SK-N-MC (cell line): Measurements from ENCODE around the gene GMFB.

Experiments
- EZH2 ChIP-seq: fragments of 200-600 bp; sonication (generic); IDR thresholded peaks from one replicate; pipeline ENCODE4 v1.6.1; 2017; ENCODE audit warnings: antibody characterized with exemption
- FOXP2 ChIP-seq: optimal IDR thresholded peaks from 2 replicates; pipeline ENCODE3; 2011; ENCODE audit warnings: mild to moderate bottlenecking, moderate library complexity; ENCODE audit not compliant: insufficient read depth; ENCODE audit errors: extremely low read length, control extremely low read depth
- POLR2AphosphoS5 ChIP-seq: IDR thresholded peaks from 2 replicates; pipeline ENCODE4 v1.6.1; 2012; ENCODE audit warnings: mild to moderate bottlenecking, low read depth, low read length, borderline replicate concordance

- TF ChIP-seq EZH2 (no peak), POLR2AphosphoS5 (no peak), FOXP2 (no peak)
Observed at GRCh38 chr14:54425068-54425467, 63.7 kb downstream of the GMFB start.
